Bronchial epithelial cell (primary cell): Measurements from ENCODE around the gene GOLGA1. TPM values are rescaled to one million over a fixed set of nuclear protein-coding genes. Genes with fewer than 3 reads are reported as not detected.

Source experiments
- DNase-seq: peaks from one replicate; pipeline ENCODE4 v3.0.0-alpha.2; 2010; ENCODE audit warnings: low read depth
- FAIRE-seq: peaks from 2 replicates; lab custom pipeline; 2011; peaks lifted over from hg19 to GRCh38; lab: Jason Lieb, UNC
- H3K27me3 ChIP-seq: 2 replicates; pipeline ENCODE4 v1.5.1; 2011; ENCODE audit warnings: low read length; ENCODE audit not compliant: control insufficient read depth, insufficient read depth
- H3K36me3 ChIP-seq: 2 replicates; pipeline ENCODE4 v1.5.1; 2011; ENCODE audit warnings: low read length; ENCODE audit not compliant: control insufficient read depth, insufficient read depth
- H3K4me3 ChIP-seq: 2 replicates; pipeline ENCODE4 v1.5.1; 2011; ENCODE audit warnings: mild to moderate bottlenecking, low read depth, low read length, control low read depth
- total RNA-seq: library from RNA; depleted of rRNA; stranded (reverse); fragments of >200 nt; gene quantifications from 2 replicates; pipeline ENCODE4 v1.2.1, GENCODE V29; 2014
- TF ChIP-seq, protein P1 (sequence below): IDR thresholded peaks from 2 replicates; pipeline ENCODE4 v1.5.1; 2011; ENCODE audit warnings: mild to moderate bottlenecking, moderate library complexity, low read length, control low read depth, inconsistent platforms; ENCODE audit not compliant: insufficient read depth, severe bottlenecking

Gene GOLGA1
- total RNA-seq, 1 donor from 2014 or later = 7.9 TPM

DNA sequence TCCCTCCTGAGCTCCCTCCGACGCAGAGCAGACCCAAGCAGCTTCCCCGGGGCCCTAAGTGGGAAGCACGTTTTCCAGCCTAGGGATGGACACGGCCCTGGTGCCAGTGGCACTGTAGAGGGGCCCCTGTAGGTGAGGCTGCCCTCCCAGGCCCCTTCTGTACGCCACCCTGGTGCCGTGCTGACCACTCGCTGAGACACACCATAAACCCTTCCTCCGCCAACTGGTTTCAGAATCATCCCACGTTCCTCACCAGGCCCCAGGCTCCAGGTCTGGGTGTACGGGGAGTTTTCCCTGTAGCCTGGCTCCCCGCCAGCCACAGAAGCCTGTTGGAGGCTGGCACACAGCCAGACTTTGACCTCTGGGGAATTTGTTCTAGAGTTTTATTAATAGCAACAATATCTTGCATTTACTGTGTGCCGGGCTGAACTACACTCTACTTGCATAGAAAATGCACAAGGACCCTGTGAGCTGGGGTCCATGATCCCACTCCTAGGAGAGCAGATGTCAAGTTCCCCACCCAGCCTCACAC, 105.8 kb downstream of the GOLGA1 start:
- H3K4me3 ChIP-seq = no peak overlapping the region
- no peaks in the 10 kb centered on the region for H3K36me3 ChIP-seq
- FAIRE-seq = no peak
- H3K27me3 ChIP-seq = no peaks in the 10 kb centered on the region
- DNase-seq = peak; percentile 53
- TF ChIP-seq, protein P1, sequence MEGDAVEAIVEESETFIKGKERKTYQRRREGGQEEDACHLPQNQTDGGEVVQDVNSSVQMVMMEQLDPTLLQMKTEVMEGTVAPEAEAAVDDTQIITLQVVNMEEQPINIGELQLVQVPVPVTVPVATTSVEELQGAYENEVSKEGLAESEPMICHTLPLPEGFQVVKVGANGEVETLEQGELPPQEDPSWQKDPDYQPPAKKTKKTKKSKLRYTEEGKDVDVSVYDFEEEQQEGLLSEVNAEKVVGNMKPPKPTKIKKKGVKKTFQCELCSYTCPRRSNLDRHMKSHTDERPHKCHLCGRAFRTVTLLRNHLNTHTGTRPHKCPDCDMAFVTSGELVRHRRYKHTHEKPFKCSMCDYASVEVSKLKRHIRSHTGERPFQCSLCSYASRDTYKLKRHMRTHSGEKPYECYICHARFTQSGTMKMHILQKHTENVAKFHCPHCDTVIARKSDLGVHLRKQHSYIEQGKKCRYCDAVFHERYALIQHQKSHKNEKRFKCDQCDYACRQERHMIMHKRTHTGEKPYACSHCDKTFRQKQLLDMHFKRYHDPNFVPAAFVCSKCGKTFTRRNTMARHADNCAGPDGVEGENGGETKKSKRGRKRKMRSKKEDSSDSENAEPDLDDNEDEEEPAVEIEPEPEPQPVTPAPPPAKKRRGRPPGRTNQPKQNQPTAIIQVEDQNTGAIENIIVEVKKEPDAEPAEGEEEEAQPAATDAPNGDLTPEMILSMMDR = no peak

DNA sequence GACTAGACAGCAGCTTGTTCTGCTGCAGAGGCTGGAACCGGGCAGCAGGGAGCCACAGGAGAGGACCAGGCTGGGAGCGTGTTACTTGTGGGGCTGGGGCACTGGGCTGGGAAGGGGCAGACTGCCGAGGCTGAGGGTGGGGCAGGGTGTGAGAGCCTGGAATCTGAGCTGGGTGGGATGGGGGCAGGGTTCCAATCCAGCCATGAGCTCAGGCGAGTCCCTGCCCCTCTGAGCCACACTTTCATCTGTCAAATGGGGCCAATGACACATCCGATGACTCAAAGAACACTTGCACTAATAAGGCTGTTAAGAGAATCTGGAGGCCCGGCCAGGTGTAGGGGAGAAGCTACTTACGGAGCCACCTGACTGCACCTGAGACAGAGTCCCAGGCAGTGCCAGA, 106.3 kb downstream of the GOLGA1 start:
- Histone ChIP-seq H3K4me3 (no peak overlapping the region), H3K27me3 (no peaks in the 10 kb centered on the region), H3K36me3 (no peaks in the 10 kb centered on the region)
- peak; percentile 96 for DNase-seq
- TF ChIP-seq, protein P1 = no peak
- FAIRE-seq = no peak

DNA sequence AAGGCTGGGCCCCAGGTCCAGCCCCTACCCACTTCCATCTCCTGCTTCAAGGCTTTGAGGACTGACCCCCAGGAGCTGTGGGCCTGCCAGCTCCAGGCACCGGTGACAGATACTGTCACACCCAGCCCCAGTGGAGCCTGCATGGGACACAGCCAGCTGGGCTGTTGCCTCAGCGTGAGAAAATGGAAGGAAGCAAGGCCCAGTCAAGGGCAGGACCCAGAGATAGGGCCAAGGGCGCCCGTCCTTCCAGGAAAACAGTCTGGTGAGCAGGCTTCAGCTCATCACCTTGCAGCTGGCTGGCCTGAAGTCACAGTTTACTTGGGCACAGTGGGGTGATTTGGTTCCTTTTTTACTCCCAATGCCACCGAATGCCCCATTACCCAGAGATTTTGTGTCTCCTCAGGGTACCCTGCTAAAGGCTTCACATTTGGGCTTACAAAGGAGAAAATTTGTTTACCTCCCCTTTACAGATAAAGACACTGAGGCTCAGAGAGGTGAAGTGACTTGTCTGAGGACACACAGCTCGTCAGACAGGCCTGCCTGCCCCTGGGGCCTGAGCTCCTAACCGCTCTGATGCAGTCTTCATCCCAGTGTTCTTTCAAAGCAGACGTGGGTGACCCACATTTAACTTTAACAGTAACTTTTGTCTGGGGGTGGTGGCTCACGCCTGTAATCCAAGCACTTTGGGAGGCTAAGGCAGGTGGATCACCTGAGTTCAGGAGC, 109.1 kb downstream of the GOLGA1 start:
- no peaks in the 10 kb centered on the region for H3K27me3 ChIP-seq
- TF ChIP-seq, protein P1 = no peak
- FAIRE-seq = no peak
- H3K36me3 ChIP-seq = no peaks in the 10 kb centered on the region
- H3K4me3 ChIP-seq = no peak overlapping the region
- DNase-seq = no peak

DNA sequence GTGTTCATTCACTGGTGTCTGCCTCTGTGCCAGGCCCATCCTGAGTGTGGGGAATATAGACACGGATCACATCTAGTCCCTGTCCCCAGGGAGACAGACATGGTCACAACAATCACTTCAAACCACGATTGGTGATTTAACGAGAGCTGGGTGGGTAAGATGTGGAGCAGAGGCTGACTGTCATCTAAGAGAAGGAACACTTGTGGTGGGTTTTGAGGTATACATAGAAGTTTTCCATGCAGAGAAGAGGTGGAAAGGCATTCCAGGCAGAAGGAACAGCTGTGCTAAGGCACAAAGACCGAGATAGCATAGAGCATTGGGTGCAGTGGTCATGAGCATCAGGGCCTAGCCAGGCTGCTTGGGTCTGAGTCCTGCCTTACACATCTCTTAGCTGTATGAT, 110.3 kb downstream of the GOLGA1 start:
- FAIRE-seq = no peak
- DNase-seq = no peak
- no peaks in the 10 kb centered on the region for H3K27me3 ChIP-seq
- TF ChIP-seq, protein P1 = no peak
- no peak overlapping the region for H3K4me3 ChIP-seq
- H3K36me3 ChIP-seq = no peaks in the 10 kb centered on the region

DNA sequence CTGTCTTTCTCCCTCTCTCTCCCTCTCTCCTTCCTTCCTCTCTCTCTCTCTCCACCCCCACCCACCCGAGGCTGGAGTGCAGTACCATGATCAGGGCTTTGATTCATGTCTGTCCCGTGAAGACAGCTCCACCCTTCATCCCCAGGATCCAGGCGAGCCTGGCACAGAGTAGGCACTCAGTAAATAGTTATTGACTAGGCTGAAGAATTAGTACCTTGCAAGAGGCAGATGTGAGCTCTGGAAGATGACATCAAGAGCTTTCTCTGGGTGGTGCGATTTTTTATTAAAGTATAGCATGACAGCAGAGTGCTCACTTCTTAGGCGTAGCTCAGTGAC, 111.6 kb downstream of the GOLGA1 start:
- DNase-seq (no peak), FAIRE-seq (no peak)
- Histone ChIP-seq H3K36me3 (no peaks in the 10 kb centered on the region), H3K4me3 (no peak overlapping the region), H3K27me3 (no peaks in the 10 kb centered on the region)
- TF ChIP-seq, protein P1 = no peak
